ENCODE data around the gene CEP112.

CEP112 gene

GRCh38 chr17:65977041-65977440 is 214.9 kb downstream of the CEP112 start:
- CTCF ChIA-PET: no interaction called here
- TF ChIP-seq ELF4 (IDR thresholded peaks at IDR 0.05) (no peak), ZNF384 (IDR thresholded peaks at IDR 0.05) (no peak), NFRKB (IDR thresholded peaks at IDR 0.05) (no peak), FOXA1 (IDR thresholded peaks at IDR 0.05) (no peak), TARDBP (IDR thresholded peaks at IDR 0.05) (no peak), CTBP1 (IDR thresholded peaks at IDR 0.05; ENCODE audit: borderline replicate concordance) (no peak), BHLHE40 (IDR thresholded peaks at IDR 0.05; ENCODE audit: borderline replicate concordance) (no peak), FOXM1 (IDR thresholded peaks at IDR 0.05; ENCODE audit: borderline replicate concordance) (no peak), HDGF (IDR thresholded peaks at IDR 0.05; ENCODE audit: borderline replicate concordance) (no peak), SP1 (IDR thresholded peaks at IDR 0.05) (no peak), SUZ12 (IDR thresholded peaks at IDR 0.05) (no peak), LEF1 (IDR thresholded peaks at IDR 0.05; ENCODE audit: borderline replicate concordance) (no peak), ARNT (IDR thresholded peaks at IDR 0.05) (no peak)
- TF ChIP-seq, protein P1, sequence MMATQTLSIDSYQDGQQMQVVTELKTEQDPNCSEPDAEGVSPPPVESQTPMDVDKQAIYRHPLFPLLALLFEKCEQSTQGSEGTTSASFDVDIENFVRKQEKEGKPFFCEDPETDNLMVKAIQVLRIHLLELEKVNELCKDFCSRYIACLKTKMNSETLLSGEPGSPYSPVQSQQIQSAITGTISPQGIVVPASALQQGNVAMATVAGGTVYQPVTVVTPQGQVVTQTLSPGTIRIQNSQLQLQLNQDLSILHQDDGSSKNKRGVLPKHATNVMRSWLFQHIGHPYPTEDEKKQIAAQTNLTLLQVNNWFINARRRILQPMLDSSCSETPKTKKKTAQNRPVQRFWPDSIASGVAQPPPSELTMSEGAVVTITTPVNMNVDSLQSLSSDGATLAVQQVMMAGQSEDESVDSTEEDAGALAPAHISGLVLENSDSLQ (IDR thresholded peaks at IDR 0.05): no peak

GRCh38 chr17:65975878-65976277 is 216.1 kb downstream of the CEP112 start:
- no peak for DNase-seq (ENCODE audit: extremely low spot score)
- TF ChIP-seq LEF1 (IDR thresholded peaks at IDR 0.05; ENCODE audit: borderline replicate concordance) (no peak), CTBP1 (IDR thresholded peaks at IDR 0.05; ENCODE audit: borderline replicate concordance) (no peak), ZNF384 (IDR thresholded peaks at IDR 0.05) (no peak), FOXM1 (IDR thresholded peaks at IDR 0.05; ENCODE audit: borderline replicate concordance) (no peak)
- TF ChIP-seq, protein P1 (IDR thresholded peaks at IDR 0.05): no peak
- ChIA-PET POLR2A (no interaction called here), CTCF (no interaction called here)

More at GRCh38 chr17:65977041-65977440, 214.9 kb downstream of the CEP112 start:
- POLR2A ChIA-PET: no interaction called here
- no peak for DNase-seq (ENCODE audit: extremely low spot score)

DNA sequence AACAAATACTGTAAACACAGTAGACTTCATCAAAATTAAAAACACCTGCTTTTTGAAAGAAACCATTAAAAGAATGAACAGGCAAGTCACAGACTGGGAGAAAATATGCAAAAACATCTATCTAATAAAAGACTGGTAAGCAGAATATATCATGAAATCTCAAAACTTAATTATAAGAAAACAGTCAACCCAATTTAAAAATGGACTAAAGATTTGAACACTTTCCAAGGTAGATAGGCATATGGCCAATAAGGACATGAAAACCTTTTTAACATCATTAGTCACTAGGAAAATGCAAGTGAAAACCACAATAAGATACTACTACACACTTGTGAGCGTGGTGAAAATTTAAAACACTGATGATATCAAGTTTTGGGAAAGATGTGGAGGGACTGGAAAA is 218.7 kb downstream of the CEP112 start:
- DNase-seq (ENCODE audit: extremely low spot score): no peak
- ChIA-PET POLR2A (no interaction called here), CTCF (no interaction called here)
- TF ChIP-seq, protein P1 (IDR thresholded peaks at IDR 0.05): no peak
- TF ChIP-seq FOXM1 (IDR thresholded peaks at IDR 0.05; ENCODE audit: borderline replicate concordance) (no peak), ELF4 (IDR thresholded peaks at IDR 0.05) (no peak), L3MBTL2 (conservative IDR thresholded peaks at IDR 0.05) (no peak), FOXA1 (IDR thresholded peaks at IDR 0.05) (no peak), NFRKB (IDR thresholded peaks at IDR 0.05) (no peak), LEF1 (IDR thresholded peaks at IDR 0.05; ENCODE audit: borderline replicate concordance) (no peak), FOXK2 (IDR thresholded peaks at IDR 0.05) (no peak), HDGF (IDR thresholded peaks at IDR 0.05; ENCODE audit: borderline replicate concordance) (no peak), BHLHE40 (IDR thresholded peaks at IDR 0.05; ENCODE audit: borderline replicate concordance) (no peak), CTBP1 (IDR thresholded peaks at IDR 0.05; ENCODE audit: borderline replicate concordance) (no peak), TARDBP (IDR thresholded peaks at IDR 0.05) (no peak), ZNF384 (IDR thresholded peaks at IDR 0.05) (no peak), SP1 (IDR thresholded peaks at IDR 0.05) (no peak), ARNT (IDR thresholded peaks at IDR 0.05) (no peak), SUZ12 (IDR thresholded peaks at IDR 0.05) (no peak)

GRCh38 chr17:65967372-65967771 is 224.6 kb downstream of the CEP112 start:
- DNase-seq (ENCODE audit: extremely low spot score): no peak
- TF ChIP-seq ELF4 (IDR thresholded peaks at IDR 0.05) (no peak), L3MBTL2 (conservative IDR thresholded peaks at IDR 0.05) (no peak), TARDBP (IDR thresholded peaks at IDR 0.05) (no peak), FOXM1 (IDR thresholded peaks at IDR 0.05; ENCODE audit: borderline replicate concordance) (no peak), HDGF (IDR thresholded peaks at IDR 0.05; ENCODE audit: borderline replicate concordance) (no peak)
- TF ChIP-seq, protein P1 (IDR thresholded peaks at IDR 0.05): no peak
- CTCF ChIA-PET: no interaction called here
- POLR2A ChIA-PET: no interaction called here

DNA sequence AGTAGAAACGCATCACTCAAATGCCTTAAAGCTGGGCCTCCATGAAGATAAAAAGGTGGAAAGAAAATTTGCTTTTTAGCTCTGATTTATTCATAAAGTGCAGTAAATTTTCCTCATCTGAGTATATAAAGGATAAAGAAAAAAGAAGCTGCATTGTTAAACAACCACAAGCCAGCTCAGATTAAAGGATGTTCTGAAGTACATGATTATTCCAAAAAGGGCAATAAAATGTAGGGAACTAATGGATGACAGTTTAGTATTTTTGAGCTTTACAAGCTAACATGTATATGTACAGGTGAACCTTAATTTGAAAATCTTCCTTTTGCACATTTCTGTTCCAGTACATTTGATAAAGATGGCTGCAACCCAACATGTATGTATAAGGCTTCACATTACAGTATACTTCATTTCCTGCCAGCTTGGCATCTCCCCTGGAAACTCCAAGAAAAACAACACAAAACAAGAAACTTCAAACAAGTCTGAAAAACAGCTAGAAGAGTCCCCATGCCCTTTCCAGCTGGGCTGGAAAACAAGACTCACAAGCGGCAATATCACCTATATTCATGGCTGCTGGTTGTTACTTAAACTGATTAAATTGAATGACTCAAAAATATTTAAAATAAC is 225.7 kb downstream of the CEP112 start:
- POLR2A ChIA-PET: no interaction called here

DNA sequence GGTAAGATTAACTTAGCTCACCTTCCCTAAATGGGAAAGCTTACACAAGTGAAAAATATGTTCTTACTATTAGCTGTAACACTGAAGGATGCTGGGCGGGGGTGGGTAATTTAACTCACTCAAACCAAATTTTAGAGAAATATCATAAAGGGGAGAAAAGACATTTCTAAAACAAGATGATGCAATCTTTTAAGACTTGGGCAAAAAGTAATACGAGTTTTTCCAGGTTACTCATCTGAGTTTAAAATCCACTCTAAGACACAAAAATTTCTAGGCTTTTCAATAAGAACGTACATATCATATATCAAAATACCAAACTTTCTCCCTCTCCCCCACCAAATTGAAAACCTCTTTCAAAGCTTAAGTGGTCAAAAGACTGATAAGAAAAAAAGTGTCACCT is 228.8 kb downstream of the CEP112 start:
- POLR2A ChIA-PET: no interaction called here
- DNase-seq (ENCODE audit: extremely low spot score): no peak
- CTCF ChIA-PET: no interaction called here
- TF ChIP-seq L3MBTL2 (conservative IDR thresholded peaks at IDR 0.05): no peak
- no peak for TF ChIP-seq ELF4 (IDR thresholded peaks at IDR 0.05)
- TF ChIP-seq, protein P1 (IDR thresholded peaks at IDR 0.05): no peak
- TF ChIP-seq ZNF384 (IDR thresholded peaks at IDR 0.05): no peak
- no peak for TF ChIP-seq ARNT (IDR thresholded peaks at IDR 0.05)
- TF ChIP-seq FOXK2 (IDR thresholded peaks at IDR 0.05): no peak
- TF ChIP-seq CTBP1 (IDR thresholded peaks at IDR 0.05; ENCODE audit: borderline replicate concordance): no peak
- no peak for TF ChIP-seq TARDBP (IDR thresholded peaks at IDR 0.05)
- no peak for TF ChIP-seq NFRKB (IDR thresholded peaks at IDR 0.05)

More for the DNA sequence above, 225.7 kb downstream of the CEP112 start:
- CTCF ChIA-PET: no interaction called here
- DNase-seq (ENCODE audit: extremely low spot score): no peak
- no peak for TF ChIP-seq TARDBP (IDR thresholded peaks at IDR 0.05)
- no peak for TF ChIP-seq ARNT (IDR thresholded peaks at IDR 0.05)

Data from HEK293T (cell line).